ENCODE results near the gene HLA-DPA1.

DNA sequence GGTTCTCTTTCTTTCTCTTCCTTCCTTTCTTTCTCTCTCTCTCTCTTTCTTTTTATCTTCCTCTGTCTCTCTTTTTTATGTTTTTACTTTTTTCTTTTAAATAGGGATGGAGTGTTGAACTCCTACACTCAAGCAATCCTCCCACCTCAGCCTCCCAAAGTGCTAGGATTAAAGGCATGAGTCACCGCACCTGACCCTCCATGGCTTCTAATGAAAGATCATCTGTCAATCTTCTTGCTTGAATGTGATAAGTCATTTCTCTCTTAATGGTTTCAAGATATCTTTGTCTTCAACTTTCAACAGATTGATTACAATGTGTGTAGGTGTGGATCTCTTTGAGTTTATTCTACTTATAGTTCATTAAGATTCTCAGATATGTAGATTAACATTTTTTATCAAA, 38.9 kb downstream of the HLA-DPA1 start:
- TF ChIP-seq TCF12 (IDR thresholded peaks at IDR 0.05; ENCODE audit: low read depth) (no peak), EP300 (IDR thresholded peaks at IDR 0.05; ENCODE audit: borderline replicate concordance) (no peak), ZBTB7A (IDR thresholded peaks at IDR 0.05; ENCODE audit: low read depth) (no peak), YY1 (IDR thresholded peaks at IDR 0.05; ENCODE audit: low read depth) (no peak), RAD21 (IDR thresholded peaks at IDR 0.05; ENCODE audit: low read depth) (no peak)
- TF ChIP-seq, protein P1, sequence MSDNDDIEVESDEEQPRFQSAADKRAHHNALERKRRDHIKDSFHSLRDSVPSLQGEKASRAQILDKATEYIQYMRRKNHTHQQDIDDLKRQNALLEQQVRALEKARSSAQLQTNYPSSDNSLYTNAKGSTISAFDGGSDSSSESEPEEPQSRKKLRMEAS (IDR thresholded peaks at IDR 0.05): no peak
